Mesodermal cell (in vitro differentiated cells): ENCODE data around the gene RAB11FIP4.

Experiments used
- H3K27ac ChIP-seq: 2 replicates; pipeline ENCODE4 v1.7.0; 2013; ENCODE audit warnings: mild to moderate bottlenecking, low read depth, low read length, moderate library complexity; ENCODE audit not compliant: severe bottlenecking
- H3K36me3 ChIP-seq: 2 replicates; pipeline ENCODE4 v1.7.1; 2013; ENCODE audit warnings: mild to moderate bottlenecking, low read length, moderate library complexity; ENCODE audit not compliant: control insufficient read depth, insufficient read depth
- H3K4me1 ChIP-seq: one replicate; pipeline ENCODE4 v1.7.1; 2013; ENCODE audit warnings: mild to moderate bottlenecking, low read length; ENCODE audit not compliant: insufficient read depth, control insufficient read depth, poor library complexity, severe bottlenecking
- H3K4me3 ChIP-seq: 2 replicates; pipeline ENCODE4 v1.7.0; 2013; ENCODE audit warnings: low read length, control low read depth, mild to moderate bottlenecking; ENCODE audit not compliant: insufficient read depth, poor library complexity, severe bottlenecking; ENCODE audit errors: extremely low read depth
- H3K9me3 ChIP-seq: 2 replicates; pipeline ENCODE4 v1.7.1; 2013; ENCODE audit warnings: mild to moderate bottlenecking, low read length, moderate library complexity; ENCODE audit not compliant: control insufficient read depth
- WGBS, 2 experiments: methylation state at CpG; one replicate each; pipeline ENCODE4 v1.1.5; 2013; ENCODE audit warnings: missing lambda C conversion rate in 2 of 2; ENCODE audit not compliant: insufficient coverage in 2 of 2; 5-methylcytosine and 5-hydroxymethylcytosine counted together

The RAB11FIP4 gene

DNA sequence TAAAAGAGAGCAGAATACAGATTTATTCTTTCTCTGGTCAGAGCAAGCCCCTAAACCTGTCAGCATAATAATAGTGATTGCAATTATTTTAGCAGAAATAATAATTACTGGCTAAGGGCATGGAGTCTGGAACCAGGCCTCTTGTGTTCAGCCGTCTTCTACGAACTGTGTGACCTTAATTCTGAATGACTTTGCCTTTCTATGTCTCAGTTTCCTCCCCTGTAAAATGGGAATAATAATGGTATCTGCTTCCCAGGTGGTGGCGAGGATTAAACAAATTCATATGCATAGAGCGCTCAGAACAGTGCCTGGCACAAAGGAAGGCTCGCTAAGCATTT is 33.4 kb downstream of the RAB11FIP4 start:
- WGBS, 2 experiments: 30 to 31% methylated on average over 3 of the region's 5 CpGs
- Histone ChIP-seq H3K36me3 (no peaks in the 10 kb centered on the region), H3K4me1 (no peaks in the 10 kb centered on the region), H3K9me3 (no peaks in the 10 kb centered on the region), H3K27ac (no peak overlapping the region), H3K4me3 (no peak overlapping the region)

DNA sequence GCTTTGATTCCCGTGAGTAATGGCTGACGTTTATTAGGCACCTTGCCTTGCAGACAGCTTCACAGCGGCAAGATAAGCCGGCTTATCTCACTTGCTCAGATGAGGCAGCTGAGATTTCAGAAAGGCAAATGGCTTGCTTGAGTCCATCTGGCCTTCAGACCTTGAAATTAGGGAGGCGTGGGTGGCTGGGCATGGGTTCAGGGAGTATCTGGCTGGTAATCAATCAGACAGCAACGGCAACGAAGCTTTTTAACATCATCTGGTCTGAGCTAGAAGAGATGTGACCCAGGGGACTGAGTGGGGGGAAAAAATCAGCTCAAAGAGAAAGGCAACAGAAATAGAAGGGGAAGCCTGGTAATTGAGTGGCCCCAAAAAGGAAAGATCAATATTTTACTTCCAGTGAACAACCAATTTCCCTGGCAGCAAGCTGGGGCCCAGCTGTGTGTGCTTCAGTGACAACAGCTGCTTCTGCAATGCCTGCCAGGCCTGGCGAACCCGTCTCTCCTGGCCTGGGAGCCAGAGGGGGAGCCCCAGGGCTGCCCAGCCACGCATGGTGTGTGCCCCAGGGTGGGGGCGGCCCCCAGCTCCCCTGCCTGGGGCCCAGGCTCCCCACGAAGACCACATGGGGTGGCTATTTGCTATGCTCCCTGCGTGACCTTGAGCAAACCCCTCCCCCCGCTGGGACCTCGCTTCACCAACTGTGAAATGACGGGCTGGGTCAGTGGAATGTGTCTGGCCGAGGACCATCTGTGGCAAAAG is 34.0 kb downstream of the RAB11FIP4 start:
- H3K4me3 ChIP-seq: no peak overlapping the region
- WGBS, 2 experiments: 34 to 47% methylated on average over 12 to 16 of the region's 17 CpGs
- H3K9me3 ChIP-seq: no peaks in the 10 kb centered on the region
- no peaks in the 10 kb centered on the region for H3K4me1 ChIP-seq
- no peaks in the 10 kb centered on the region for H3K36me3 ChIP-seq
- peak overlapping the region; percentile 64 for H3K27ac ChIP-seq

DNA sequence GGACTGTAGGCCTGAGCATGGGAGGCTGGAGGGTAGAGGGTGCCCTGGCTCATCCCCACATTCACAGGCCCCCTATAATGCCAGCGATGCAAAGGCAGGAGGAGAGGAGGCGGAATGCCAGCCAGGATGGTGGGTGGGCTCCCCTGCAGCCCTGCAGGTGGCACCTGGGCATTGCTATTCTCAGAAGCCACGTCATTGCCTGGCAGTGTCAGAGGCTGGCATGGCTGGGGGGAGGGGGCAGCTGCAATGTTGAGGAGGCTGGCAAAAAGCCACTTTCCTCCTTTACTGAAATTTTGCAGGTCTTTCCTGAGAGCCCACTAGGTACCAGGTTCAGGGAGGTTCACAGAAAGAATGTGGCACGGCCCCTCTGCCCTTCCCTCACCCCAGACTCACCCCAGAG is 36.2 kb downstream of the RAB11FIP4 start:
- Histone ChIP-seq H3K9me3 (no peaks in the 10 kb centered on the region), H3K4me3 (no peak overlapping the region), H3K4me1 (no peaks in the 10 kb centered on the region), H3K27ac (no peak overlapping the region), H3K36me3 (no peaks in the 10 kb centered on the region)
- WGBS, 2 experiments: 90% methylated on average over 1 of the region's 4 CpGs; no CpG with 5 or more reads in 1 of the 2 experiments

DNA sequence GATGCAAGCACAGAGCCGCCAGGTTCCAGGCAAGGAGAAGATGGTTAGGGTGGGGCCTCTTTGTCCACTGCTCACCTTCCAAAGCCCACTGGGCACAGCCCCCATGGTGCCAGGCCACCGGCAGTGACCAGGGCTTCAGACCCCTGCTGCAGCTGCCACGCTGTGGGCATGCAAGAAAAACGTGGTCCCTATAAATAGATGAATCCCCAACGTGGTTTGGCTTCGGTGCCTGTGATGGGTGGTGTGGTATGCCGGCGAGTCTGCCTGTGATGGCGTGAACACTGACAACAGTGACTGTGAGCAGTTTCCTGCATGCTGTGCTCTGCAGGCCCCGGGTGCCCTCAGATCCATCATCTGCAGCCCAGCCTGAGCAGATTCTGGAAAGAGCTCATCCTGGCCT is 36.6 kb downstream of the RAB11FIP4 start:
- Histone ChIP-seq H3K27ac (no peak overlapping the region), H3K36me3 (no peaks in the 10 kb centered on the region), H3K4me1 (peaks cover 2% of the 10 kb centered on the region), H3K4me3 (no peak overlapping the region), H3K9me3 (no peaks in the 10 kb centered on the region)
- WGBS, 2 experiments: 79 to 93% methylated on average over 4 to 8 of the region's 10 CpGs

DNA sequence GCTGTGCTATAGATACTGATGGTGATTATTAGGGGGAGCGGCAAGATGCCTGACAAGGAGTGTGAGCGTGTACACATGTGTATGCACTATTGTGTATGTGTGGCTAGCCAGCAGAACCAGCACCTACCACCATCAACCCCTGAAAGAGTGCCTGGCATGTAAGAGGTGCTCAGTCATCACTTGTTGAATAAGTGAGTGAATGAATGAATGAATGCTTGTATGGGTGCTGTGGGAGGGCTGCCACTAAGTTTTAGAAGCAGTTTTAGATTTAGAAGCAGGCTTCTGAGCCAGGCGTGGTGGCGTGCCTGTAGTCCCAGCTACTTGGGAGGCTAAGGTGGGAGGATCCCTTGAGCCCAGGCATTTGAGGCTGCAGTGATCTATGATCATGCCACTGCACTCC is 37.0 kb downstream of the RAB11FIP4 start:
- H3K4me1 ChIP-seq: peaks cover 3% of the 10 kb centered on the region
- H3K36me3 ChIP-seq: no peaks in the 10 kb centered on the region
- 90 to 95% methylated on average over 2 to 3 of the region's 4 CpGs for WGBS, 2 experiments
- H3K4me3 ChIP-seq: no peak overlapping the region
- no peaks in the 10 kb centered on the region for H3K9me3 ChIP-seq
- H3K27ac ChIP-seq: no peak overlapping the region

DNA sequence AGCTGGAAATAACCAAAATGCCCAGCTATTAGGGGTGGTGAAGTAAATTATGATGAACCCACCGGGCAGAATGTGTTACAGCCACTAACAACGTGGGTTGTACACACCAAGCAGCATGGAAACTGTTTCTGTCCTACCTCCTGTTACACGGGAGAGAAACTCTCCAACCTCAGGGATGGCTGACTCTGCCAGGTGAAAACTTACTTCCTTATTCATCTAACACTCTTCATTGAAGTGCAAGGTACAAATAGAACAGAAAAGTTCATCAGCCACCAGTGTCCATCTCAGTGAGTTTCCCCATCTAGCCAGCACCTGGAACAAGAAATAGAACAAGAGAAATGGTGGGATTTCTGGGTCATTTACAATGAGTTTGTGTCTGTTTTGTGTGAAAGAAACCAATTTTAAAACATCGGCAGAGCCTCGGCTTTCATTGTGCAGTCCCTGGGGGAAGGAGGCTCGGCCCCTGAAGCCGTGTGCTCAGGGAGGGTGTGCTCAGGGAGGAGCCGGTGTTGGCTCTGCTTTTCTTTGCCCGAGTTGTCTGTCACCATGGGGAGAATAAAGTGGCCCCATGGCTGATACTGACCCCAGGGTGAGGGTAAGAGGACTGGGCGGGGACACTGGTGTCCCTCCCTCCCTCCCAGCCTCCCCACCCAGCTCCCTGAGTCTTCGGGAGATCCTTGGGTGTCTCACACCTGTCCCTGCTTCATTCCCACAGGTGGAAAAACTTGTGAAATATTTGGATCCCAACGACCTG is 39.8 kb downstream of the RAB11FIP4 start:
- WGBS, 2 experiments: 57 to 65% methylated on average over 6 to 8 of the region's 12 CpGs
- H3K36me3 ChIP-seq: no peaks in the 10 kb centered on the region
- no peak overlapping the region for H3K27ac ChIP-seq
- H3K4me1 ChIP-seq: peaks cover 3% of the 10 kb centered on the region
- no peaks in the 10 kb centered on the region for H3K9me3 ChIP-seq
- H3K4me3 ChIP-seq: no peak overlapping the region

DNA sequence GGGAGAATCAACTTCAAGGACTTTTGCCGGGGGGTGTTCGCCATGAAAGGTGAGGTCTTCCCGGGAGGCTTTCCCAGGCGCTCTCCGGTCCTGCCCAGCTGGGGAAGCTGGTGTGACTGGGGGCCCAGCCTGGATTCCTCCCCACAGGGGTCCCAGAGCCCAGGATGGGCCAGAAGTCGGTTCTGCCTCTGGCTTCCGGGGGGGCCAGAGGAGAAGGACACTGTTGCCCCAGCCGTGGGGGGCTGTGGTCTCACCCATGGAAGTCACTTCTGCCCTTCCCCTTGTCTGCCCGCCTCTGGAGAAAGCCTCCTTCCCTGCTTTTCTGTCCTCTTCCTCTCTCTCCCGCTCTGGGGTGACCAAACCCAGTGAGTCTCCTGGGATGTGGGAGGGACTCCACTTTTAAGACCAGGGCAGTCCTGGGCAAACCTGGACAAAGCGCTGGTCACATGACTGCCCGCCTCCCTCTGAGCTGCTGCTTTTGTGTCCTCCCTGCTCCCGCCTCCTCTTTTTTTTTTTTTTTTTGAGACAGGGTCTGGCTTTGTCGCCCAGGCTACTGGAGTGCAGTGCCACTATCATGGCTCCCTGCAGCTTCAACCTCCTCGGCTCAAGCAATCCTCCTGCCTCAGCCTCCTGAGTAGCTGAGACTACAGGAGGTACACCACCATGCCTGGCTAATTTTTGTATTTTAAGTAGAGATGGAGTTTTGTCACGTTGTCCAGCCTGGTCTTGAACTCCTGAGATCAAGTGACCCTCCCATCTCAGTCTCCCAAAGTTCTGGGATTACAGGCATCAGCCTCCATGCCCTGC is 40.6 kb downstream of the RAB11FIP4 start:
- WGBS, 2 experiments: 58 to 61% methylated on average over 9 to 12 of the region's 16 CpGs
- Histone ChIP-seq H3K9me3 (no peaks in the 10 kb centered on the region), H3K4me3 (no peak overlapping the region), H3K27ac (no peak overlapping the region), H3K4me1 (peaks cover 3% of the 10 kb centered on the region), H3K36me3 (no peaks in the 10 kb centered on the region)

DNA sequence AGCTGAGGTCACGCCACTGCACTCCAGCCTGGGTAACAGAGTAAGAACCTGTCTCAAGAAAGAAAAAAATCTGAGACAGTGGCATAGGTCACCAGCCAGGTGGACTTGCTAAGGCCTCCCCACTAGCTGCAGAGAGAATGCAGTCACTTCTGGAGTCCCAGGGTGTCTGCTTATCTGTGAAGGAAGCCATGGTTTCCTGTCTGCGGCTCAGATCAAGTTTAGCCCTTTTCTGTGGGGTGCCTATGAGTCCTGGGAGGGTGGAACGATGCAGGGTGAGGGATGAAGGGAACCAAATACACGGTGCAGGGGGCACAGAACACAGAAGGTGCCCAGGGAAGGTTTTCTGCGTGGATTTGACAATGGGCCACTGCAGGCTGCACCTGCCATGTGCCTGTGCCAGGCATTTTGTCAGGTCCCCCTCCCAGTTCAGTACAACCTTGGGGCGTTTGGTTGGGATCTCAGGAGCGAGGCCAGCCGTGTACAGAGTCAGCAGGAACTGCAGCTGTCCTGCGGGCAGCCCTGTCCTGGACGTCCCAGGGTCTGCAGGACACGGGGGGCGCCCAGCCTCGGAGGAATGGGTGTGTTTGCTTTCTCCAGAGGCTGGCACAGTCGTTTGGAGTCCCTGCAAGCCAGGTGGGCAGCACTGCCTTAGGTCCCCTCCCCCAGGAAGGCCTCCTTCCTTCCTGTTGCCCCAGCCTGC is 41.8 kb downstream of the RAB11FIP4 start:
- peaks cover 3% of the 10 kb centered on the region for H3K4me1 ChIP-seq
- no peaks in the 10 kb centered on the region for H3K36me3 ChIP-seq
- no peaks in the 10 kb centered on the region for H3K9me3 ChIP-seq
- no peak overlapping the region for H3K27ac ChIP-seq
- 87% methylated on average over 8 to 13 of the region's 14 CpGs for WGBS, 2 experiments
- H3K4me3 ChIP-seq: no peak overlapping the region

DNA sequence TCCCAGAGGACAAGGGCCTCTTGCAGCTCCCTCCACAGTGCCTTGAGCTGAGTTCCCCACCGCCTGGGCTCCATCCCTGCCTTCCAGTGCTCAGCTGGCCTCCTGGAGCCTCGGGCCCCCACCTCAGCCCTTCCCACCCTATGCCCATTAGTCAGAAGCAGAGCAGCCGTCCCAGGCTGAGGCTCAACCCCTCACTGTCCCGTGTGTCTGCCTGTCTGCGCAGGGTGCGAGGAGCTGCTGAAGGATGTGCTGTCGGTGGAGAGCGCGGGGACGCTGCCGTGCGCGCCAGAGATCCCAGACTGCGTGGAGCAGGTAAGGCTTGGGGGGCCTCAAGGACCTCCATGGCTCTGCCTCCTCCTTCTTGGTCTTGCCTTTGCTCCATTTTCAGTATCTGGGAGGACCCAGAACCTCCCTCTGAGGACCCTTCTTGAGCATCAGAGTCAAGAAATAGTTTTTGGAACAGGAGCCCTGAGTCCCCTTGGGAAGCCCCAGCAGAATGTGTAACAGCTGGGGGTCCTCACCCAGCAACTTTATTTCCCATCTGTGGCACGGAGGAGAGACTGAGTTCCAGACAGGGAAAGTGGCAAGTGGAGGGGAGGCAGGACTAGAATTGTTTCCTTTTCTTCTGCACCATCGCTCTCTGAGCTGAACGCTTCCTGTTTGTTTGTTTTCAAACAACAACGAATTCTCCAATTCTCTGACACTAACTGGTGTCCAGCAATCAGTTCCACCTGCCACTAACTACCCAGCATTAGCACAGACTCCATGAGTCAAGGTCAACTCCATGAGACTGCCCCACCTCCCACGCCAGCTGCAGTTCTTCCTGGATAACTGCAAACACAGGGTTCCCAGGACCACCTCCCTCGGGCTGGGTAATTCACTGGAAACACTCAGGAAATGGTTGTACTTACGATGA is 42.6 kb downstream of the RAB11FIP4 start:
- H3K9me3 ChIP-seq: no peaks in the 10 kb centered on the region
- H3K4me1 ChIP-seq: peaks cover 3% of the 10 kb centered on the region
- no peak overlapping the region for H3K27ac ChIP-seq
- no peaks in the 10 kb centered on the region for H3K36me3 ChIP-seq
- no peak overlapping the region for H3K4me3 ChIP-seq
- 89 to 90% methylated on average over 19 to 20 of the region's 21 CpGs for WGBS, 2 experiments

DNA sequence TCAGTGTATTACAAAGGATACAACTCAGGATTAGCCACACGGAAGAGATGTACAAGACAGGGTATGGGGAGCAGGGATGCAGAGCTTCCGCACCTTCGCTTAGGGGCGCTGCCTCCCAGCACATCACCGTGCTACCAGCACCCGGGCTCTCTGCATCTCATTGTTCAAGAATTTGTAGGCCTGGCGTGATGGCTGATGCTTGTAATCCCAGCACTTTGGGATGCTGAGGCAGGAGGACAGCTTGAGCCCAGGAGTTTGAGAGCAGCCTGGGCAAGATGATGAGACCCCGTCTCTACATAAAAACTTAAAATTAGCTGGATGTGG is 43.2 kb downstream of the RAB11FIP4 start:
- H3K9me3 ChIP-seq: no peaks in the 10 kb centered on the region
- 93 to 94% methylated on average over 8 of the region's 8 CpGs for WGBS, 2 experiments

More for the DNA sequence above, 43.2 kb downstream of the RAB11FIP4 start:
- Histone ChIP-seq H3K36me3 (no peaks in the 10 kb centered on the region), H3K4me3 (no peak overlapping the region), H3K27ac (no peak overlapping the region), H3K4me1 (peaks cover 3% of the 10 kb centered on the region)
